HG03060 (cell line): ENCODE measurements around the gene GOLGA1.
"Not testable (repeated sequence)": the region's sequence is repeated elsewhere in the genome, so short reads cannot be mapped to it uniquely, and the experiment has no call there.

Experiments
- ATAC-seq: cut with Tn5 transposase; IDR thresholded peaks from one replicate; pipeline ENCODE4 v1.9.1; 2021; ENCODE audit warnings: low read depth, moderate number of reproducible peaks; ENCODE audit not compliant: unreplicated experiment

GOLGA1 gene

DNA sequence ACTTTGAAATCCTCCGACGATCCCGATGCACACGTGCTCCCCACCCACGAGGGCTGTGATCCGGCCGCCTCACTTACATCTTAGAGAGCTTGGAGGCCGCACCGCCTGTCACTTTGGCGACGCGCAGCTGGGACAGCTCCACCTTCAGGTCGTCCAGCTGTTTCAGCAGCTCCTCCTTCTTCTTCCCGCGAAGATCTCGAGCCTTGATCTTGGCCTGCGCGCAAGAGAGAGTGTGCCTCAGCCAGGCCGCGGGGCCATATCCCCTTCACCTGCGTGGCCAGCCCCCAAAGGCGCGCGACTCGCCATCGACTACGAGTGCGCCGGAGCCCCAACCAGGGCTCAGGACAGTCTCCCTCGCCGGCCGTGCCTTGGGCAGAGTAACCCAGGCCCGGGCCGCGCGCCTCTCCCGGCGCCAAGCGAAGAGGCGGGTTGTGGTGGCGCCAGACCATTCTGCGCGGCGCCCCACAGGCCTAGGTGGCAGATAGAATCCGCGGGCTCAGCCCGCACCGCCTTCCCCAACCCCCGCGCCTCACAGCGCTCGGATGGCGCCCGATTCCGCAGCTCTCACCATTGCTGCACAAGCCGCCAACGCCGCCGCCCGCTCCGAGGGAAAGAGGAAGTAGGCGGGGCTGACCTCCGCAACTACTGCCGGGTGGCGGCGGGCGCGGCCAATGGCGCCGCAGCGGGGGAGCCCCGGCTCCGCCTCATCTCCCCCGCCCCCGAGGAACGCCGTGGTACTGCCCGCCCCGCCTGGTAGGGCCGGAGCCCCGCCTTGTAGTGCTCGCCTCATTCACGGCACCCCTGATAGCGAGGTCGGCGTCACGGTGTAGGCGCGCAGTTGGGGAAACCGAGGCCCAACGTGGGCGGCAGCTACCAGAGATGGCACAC lies 79.3 kb downstream of the GOLGA1 start, which contains the start of the genes ARPC5L and RPL35:
ARPC5L (plus strand) TSS at position 789 of the 888 bp plus-strand sequence. CDS start 7,161 bp downstream, outside the sequence.
RPL35 (minus strand) TSS at position 616 of the 888 bp plus-strand sequence; CDS start at position 571, 45 bp downstream.
- peak; percentile 67 for ATAC-seq

DNA sequence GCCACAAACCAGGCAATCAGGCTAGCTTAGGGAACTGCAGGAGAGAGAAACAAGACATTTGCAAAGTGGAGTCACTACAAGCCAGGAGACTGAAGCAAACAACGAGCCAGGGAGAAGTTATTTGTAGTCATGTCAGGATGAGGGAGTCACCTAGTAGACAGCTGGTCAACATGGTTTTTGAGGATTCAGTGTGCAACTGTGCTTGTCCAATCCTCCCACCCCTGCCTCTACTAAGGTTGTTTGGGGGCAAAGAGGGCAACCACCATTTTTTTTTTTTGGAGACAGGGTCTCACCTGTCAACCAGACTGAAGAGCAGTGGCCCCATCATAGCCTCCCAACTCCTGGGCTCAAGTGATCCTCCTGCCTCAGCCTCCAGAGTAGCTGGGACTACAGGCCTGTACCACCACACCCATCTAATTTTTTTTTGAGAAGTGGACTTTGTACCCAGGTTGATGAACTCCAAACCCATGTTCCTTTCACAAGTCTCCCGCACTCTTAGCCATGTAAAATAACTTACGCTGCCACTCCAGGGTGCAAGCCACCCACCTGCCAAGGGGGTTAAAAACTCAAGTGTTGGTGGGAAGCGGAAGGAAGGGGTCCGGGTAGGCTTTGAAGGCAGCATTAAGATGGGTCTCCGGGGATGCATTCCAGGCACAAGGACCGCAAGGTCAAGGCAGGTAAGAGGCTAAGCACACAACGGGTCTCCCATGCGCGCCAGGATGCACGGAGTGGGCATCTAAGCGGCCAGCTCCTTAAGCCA lies 80.1 kb downstream of the GOLGA1 start:
- no peak for ATAC-seq

DNA sequence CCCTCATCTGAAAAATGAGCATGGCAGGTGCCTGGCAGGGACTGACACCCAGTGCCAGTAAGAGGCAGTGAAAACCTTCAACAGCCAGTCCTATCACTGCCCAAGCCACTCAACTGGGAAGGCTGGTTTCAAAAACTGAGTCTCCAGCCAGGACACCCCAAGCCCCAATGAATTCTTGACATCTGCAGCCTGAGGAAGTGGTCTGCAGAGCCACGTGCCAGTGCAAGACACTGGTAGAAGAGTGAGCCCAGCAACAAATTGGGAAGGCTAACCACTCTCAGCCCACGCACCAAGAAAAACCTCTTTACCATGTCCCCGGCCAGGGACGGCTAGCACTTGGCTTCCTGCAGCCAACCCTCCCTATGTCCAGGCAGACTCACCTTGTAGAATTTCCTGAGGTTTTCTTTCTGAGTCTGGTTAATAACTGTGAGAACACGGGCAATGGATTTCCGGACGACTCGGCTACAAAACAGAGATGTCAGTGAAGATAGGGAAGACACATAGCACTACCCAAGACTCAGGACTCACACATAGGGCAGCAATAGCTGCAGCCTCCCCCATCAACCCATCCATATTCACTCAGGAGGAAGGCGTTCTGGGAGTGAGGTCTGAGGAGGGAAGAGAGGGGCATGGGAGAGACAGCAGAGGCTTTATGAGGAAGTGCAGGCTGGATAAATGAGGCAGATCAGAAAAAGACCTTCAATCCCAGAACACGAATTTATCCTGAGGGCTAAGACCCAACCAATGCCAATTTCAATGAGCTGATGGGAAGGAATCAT lies 80.9 kb downstream of the GOLGA1 start:
- ATAC-seq = no peak

DNA sequence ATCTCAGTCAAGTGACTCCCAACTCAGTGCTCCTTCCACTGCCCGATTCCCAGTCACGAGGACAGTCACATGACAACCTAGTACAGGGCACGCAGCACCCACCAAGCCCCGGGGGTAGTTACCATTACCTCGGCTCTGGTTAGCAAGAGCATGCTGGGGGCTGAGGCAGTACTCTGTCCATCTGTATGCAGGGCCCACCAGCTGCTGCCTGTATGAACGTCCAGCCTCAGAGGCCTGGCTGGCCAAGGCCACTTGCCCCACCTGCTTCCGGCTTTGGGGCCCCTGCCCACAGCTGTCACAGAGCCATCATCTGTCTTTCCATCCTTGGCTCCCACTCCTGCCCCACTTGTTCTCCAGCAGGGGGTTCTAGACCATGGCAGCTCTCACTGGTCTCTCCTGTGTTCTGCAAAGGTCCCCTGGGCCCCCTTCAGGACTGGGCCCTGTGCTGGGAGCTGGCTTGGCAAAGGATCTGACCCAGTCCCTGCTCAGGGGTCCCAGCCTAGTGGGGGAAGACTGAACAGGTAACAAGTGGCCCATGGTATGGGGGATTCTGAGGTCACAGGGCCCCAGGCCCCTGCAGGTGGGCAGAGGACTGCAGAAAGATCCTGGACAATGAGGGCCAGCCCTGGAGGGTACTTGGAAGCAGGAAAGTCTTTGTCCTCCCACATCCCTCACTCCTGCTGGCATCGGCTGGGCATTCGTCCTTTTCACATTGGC lies 82.4 kb downstream of the GOLGA1 start:
- no peak for ATAC-seq

DNA sequence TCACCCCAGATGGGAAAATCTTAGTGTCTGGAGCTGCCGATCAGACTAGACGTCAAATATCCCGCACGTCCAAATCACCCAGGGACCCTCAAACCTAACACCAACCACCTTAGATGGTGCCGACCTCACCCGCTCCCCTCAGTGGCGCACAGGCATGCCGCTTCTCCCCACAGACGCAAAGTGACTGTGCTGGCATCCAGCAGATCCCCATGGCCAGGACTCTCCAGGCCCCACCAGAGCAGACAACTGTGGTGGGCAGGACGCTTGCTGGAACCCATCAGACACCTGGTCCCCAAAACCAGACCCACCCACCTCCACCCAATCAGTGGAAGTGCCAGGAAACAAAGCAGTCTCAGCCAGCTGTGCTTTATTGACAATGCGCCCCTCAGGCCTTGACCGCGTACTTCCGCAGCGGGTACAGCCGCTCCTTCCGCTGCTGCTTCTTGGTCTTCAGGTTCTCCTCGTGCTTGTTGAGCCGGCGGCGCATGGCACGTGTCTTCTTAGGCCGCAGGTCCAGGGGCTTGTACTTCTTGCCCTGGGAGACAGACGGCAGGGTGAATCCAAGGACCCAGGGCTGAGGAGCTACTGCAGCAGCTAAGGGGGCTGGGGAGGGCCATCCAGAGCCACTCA lies 83.2 kb downstream of the GOLGA1 start:
- ATAC-seq = no peak

DNA sequence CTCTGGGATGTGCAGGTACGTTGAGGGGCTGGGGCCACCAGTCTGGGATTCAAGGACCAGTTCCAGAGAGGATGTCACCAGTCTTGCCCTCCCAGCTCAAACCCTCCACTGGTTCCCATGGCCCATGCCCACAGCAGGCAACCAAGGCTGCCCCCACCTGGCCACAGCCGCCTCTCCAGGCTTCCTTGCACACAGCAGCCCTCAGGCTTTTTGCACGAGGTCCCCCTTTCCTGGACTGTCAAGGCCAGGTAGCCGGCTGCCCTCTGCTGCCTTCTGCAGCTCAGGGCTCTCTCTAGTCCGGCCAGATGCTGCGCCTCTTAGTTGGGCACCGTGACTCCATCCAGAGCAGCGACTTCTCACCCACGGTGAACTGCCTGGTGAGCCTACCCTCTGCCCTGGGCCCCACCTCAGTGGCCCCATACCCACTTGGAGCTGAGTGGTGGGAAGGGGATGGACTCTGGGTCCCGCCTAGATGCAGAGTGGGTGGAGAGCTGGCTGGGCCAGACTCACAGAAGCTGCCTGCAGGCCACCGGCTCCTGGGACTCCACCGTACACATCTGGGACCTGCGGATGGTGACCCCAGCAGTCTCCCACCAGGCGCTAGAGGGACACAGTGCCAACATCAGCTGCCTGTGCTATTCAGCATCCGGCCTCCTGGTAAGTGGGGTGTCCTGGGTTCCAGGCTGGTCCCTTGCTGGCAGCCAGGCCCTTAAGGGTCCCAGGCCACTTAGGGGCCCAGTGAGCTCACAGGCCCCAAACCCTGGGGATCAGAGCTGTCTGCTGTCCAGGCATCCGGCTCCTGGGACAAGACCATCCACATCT lies 84.7 kb downstream of the GOLGA1 start:
- no peak for ATAC-seq

DNA sequence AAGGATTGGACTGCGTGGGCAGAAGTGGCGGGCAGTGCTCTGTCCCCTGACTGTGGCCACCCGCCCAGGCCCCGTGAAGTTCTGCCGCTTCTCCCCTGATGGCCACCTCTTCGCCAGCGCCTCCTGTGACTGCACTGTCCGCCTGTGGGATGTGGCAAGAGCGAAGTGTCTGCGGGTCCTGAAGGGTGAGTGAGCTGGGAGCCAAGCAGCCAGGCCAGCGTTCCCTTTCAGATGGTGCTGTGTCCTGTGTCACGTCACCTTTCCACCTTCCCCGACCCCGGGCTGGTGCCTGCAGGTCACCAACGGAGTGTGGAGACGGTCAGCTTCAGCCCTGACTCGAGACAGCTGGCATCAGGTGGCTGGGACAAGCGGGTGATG lies 85.3 kb downstream of the GOLGA1 start:
- ATAC-seq = no peak

DNA sequence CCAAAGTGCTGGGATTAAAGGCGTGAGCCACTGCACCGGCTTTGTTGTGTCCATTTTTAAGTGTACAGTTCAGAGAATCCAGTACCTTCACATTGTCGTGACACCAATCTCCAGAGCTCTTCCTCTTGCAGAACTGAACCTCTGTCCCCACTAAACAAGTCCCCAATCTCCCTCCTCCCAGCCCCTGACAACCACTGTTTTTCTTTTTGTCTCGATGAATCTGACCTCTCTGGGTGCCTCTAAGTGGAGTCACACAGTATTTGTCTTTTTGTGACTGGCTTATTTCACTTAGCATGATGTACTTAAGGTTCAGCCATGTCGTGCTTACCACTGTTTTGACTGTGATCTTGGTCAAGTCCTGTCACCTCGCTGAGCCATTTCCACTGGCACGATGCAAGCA lies 86.1 kb downstream of the GOLGA1 start:
- ATAC-seq = no peak

DNA sequence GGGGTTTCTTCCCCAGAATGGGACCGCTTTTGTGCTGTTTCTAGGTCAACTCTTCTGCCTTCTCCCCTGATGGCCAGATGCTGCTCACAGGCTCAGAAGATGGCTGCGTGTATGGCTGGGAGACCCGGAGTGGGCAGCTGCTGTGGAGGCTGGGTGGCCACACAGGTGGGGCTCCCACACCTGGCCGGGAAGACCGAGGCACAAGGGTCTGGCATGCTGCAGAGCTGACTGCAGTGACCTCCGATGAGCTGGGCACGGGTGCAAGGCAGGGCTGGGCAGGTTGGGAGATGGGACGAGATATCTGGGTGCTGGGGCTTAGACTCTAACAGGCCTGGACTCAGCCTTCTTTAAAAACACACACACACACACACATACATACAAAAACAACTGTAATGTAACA lies 86.7 kb downstream of the GOLGA1 start:
- ATAC-seq = no peak

DNA sequence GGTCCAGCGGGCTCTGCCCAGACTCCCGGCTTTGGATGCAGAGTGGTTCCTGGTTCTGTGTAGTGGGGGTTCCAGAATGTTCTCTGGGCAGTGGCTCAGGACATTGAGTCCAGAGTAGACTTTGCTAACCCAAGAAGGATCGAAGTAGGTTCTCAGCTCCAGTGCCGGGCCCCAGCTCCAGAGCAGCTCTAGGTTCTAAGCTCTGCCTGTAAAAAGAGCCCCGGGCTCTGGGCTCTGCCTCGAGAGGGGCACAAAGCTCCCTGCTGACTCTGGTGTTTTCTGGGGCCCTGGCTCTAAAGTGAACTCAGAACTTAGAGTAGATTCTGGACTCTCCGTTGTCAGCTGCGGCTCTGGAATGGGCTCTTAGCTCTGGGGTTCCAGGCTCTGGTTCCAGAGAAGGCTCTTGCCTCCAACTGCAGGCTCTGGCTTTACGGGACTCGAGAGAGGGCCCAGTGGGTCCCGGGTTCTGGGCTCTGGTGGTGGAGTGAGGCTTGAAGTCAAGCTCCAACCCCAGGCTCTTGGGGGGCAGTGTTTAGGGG lies 87.2 kb downstream of the GOLGA1 start:
- ATAC-seq = no peak

DNA sequence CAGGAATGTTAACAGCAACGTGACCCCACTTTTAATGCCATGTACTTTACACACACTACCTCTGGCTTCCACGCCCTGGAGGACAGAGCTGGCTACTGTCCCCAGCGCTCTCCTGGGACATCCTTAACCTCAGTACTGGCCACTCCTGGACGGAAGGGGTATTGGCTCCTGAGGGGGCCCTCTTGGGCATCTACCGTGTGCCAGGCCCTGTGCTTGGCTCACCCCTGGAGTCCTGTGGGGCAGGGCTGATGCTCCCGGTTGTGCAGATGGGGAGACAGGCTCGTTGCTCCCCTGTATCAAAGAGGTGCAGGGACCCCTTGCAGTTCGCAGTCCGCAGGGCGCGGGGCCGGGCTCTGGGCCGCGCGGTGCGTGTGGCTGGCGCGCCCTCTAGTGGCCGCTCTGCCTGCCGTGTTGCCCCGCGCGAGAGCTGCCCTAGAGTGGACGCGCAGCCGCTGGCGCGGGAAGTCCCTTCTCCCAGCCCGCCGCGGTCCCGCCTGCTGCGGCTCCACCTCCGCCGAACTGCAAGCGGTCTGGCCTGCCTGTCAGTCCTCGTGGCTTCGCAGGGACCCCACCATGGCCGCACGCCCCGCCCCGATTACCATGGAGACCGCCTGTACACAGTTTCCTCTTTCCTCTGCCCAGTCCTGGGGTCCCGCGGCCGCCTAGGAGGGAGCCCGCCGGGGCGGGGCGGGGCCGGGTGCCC lies 87.9 kb downstream of the GOLGA1 start, which contains the start of gene WDR38:
WDR38 (plus strand) TSS at position 632 of the 703 bp plus-strand sequence. CDS start 72 bp downstream, outside the sequence.
- ATAC-seq = no peak

DNA sequence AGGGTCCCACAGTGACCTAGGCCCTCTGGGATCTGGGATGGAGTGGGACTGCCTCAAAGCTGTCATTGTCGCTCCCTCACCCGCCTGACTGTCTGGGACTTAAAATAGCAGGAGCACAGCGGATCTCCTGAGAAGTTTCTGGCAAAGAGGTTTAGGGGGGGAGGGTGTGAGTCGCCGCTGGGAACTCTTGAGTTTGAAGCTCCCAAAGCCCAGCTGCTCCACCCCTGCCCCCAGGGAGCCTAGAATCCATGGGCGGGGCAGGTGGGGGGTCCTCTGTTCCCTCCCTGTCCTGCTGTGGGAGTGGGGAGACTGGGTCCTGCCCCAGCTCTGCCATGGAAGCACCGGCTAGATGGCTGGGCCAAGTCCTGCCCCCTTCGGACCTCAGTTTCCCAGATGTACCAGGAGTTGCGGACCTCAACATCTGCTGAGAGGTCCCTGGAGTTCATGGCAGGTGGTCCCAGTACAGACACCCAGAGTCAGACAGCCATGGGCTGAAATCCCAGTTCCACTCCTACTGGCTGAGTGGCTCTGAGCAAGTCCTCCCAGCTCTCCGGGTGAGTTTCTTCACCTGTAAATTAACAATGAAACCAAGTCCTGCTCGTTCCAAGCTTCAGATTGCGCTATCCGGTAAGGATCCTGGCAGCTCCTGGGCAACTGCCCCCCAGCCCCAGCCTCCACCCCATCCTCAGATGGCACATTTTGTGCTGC lies 88.6 kb downstream of the GOLGA1 start:
- ATAC-seq = no peak

DNA sequence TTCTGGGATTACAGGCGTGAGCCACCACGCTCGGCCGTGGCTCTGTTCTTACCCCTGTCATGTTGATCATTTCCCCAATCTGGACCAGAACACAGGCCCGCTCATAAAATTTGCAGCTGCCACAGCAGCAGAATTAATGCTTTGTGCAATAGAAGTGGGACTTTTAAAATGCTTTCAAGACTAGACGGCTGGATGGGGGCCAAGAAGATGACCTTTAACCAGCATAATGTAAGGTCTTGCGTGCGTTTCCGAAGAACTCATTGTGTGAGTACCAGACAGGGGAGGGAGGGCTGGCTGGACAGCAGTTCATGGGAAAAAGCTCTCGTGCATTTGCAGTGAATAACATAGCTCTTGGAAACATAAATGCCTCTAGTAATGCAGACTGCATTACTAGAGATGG lies 91.1 kb downstream of the GOLGA1 start:
- ATAC-seq = no peak

DNA sequence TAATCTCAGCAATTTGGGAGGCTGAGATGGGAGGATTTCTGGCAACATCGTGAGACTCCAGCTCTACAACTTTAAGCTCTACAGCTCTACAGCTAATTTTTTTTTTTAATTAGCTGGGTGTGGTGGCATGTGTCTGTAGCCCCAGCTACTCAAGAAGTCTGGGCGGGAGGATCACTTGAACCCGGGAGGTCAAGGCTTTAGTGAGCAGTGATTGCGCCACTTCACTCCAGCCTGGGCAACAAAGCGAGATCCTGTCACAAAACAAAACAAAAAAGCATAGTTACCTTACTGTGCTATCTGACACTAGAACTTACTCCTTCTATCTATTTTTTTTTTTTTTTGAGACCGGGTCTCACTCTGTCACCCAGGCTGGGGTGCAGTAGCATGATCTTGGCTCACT lies 93.9 kb downstream of the GOLGA1 start:
- no peak for ATAC-seq

DNA sequence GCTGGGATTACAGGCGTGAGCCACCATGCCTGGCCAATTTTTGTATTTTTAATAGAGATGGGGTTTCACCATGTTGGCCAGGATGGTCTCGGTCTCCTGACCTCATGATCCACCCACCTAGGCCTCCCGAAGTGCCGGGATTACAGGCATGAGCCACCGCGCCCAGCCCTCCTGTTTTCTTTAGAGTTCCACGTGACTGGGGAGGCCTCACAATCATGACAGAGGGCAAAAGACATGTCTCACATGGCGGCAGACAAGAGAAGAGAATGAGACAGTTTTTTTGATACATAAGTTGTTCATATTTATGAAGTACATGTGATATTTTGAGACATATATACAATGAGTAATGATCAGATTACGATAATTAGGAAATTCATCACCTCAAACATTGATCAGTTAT lies 94.4 kb downstream of the GOLGA1 start:
- not testable (repeated sequence) for ATAC-seq

DNA sequence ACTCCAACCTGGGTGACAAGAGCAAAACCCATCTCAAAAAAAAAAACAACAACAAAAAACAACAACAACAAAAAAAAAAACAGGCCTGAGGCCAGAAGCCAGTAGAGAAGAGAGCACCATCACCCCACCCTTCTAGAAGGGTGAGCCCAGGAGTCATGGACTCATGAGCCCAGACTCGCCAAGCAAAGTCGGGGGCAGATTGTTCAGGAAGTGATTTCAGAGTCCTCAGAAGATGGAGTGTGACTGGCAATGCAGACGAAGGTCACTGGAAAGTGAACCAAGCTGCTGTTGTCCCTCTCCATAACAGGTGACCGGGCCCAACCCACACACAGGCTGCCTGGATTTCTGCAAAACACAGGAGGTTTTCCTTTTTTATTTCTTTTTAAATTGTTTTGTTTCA lies 96.6 kb downstream of the GOLGA1 start:
- no peak for ATAC-seq

DNA sequence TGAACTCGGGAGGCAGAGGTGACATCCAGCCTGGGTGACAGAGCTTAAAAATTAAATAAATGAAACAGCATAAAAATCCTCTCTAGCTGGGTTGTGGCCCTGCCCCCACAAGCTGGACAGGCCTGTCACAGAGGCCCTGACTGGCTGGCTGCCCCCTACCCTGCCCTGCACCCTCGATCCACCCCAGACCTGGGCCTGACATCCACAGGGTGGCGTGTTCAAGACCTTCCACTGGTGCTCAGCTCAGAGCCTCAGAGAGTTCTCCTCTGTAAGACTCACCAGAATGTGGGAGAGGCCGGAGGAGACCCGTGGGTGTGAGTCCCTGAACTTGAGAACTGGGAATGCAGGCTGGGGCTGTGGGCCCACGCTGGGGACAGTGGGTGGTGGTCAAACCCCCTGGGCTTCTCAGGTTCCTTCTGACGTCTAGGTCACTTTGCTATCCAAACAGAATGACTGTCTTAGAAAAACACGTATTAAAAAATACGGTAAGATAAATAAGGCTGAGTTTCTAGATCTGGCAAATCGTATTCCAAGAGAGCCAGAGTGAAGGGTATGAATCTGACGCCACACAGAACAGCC lies 97.3 kb downstream of the GOLGA1 start:
- ATAC-seq = no peak
